KMS-11 (cell line): ENCODE data around the gene ATP9B.

Source experiments
- H2AFZ ChIP-seq: fragments of 200-600 bp; sonication (generic); 2 replicates; pipeline ENCODE4 v1.6.1; 2016; ENCODE audit warnings: antibody characterized with exemption, mixed run types, low read depth
- H3K27ac ChIP-seq: fragments of 200-600 bp; sonication (generic); 2 replicates; pipeline ENCODE4 v1.6.1; 2016; ENCODE audit warnings: mild to moderate bottlenecking, mixed run types
- H3K27me3 ChIP-seq: fragments of 200-600 bp; sonication (generic); 2 replicates; pipeline ENCODE4 v1.6.1; 2017; ENCODE audit warnings: mild to moderate bottlenecking, low read depth, mixed run types, moderate library complexity; ENCODE audit not compliant: insufficient read depth
- H3K36me3 ChIP-seq: fragments of 200-600 bp; sonication (generic); 2 replicates; pipeline ENCODE4 v1.6.1; 2017; ENCODE audit warnings: mild to moderate bottlenecking, mixed run types; ENCODE audit not compliant: insufficient read depth
- H3K4me1 ChIP-seq: fragments of 200-600 bp; sonication (generic); 2 replicates; pipeline ENCODE4 v1.6.1; 2016; ENCODE audit warnings: mild to moderate bottlenecking, low read depth, mixed run types; ENCODE audit not compliant: poor library complexity, severe bottlenecking
- H3K4me2 ChIP-seq: fragments of 200-600 bp; sonication (generic); 2 replicates; pipeline ENCODE4 v1.7.0; 2016; ENCODE audit warnings: mild to moderate bottlenecking, mixed run types
- H3K4me3 ChIP-seq: fragments of 200-600 bp; sonication (generic); IDR thresholded peaks from 2 replicates; pipeline ENCODE4 v1.6.1; 2017; ENCODE audit warnings: low read depth, low read length, mixed read lengths; ENCODE audit not compliant: insufficient read depth
- H3K79me2 ChIP-seq: fragments of 200-600 bp; sonication (generic); 2 replicates; pipeline ENCODE4 v1.6.1; 2016; ENCODE audit warnings: low read depth, mixed run types; ENCODE audit not compliant: insufficient read depth
- H3K9ac ChIP-seq: fragments of 200-600 bp; sonication (generic); 2 replicates; pipeline ENCODE4 v1.6.1; 2016; ENCODE audit warnings: mild to moderate bottlenecking, mixed run types
- H4K20me1 ChIP-seq: fragments of 200-600 bp; sonication (generic); 2 replicates; pipeline ENCODE4 v1.6.1; 2016; ENCODE audit warnings: mild to moderate bottlenecking, mixed run types; ENCODE audit not compliant: insufficient read depth
- TF ChIP-seq, protein P1 (sequence below): fragments of 200-600 bp; sonication (generic); conservative IDR thresholded peaks from 2 replicates; pipeline ENCODE4 v1.6.1; 2017; ENCODE audit warnings: low read depth, mild to moderate bottlenecking, antibody characterized with exemption, low read length, moderate library complexity, mixed read lengths

ATP9B gene

GRCh38 chr18:79395761-79396404 lies 326.7 kb downstream of the ATP9B start, which contains the start of gene NFATC1:
Gene NFATC1 (plus strand): TSS chr18:79395930. CDS start chr18:79396225, 295 bp downstream.
- TF ChIP-seq, protein P1, sequence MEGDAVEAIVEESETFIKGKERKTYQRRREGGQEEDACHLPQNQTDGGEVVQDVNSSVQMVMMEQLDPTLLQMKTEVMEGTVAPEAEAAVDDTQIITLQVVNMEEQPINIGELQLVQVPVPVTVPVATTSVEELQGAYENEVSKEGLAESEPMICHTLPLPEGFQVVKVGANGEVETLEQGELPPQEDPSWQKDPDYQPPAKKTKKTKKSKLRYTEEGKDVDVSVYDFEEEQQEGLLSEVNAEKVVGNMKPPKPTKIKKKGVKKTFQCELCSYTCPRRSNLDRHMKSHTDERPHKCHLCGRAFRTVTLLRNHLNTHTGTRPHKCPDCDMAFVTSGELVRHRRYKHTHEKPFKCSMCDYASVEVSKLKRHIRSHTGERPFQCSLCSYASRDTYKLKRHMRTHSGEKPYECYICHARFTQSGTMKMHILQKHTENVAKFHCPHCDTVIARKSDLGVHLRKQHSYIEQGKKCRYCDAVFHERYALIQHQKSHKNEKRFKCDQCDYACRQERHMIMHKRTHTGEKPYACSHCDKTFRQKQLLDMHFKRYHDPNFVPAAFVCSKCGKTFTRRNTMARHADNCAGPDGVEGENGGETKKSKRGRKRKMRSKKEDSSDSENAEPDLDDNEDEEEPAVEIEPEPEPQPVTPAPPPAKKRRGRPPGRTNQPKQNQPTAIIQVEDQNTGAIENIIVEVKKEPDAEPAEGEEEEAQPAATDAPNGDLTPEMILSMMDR, result no peak

DNA sequence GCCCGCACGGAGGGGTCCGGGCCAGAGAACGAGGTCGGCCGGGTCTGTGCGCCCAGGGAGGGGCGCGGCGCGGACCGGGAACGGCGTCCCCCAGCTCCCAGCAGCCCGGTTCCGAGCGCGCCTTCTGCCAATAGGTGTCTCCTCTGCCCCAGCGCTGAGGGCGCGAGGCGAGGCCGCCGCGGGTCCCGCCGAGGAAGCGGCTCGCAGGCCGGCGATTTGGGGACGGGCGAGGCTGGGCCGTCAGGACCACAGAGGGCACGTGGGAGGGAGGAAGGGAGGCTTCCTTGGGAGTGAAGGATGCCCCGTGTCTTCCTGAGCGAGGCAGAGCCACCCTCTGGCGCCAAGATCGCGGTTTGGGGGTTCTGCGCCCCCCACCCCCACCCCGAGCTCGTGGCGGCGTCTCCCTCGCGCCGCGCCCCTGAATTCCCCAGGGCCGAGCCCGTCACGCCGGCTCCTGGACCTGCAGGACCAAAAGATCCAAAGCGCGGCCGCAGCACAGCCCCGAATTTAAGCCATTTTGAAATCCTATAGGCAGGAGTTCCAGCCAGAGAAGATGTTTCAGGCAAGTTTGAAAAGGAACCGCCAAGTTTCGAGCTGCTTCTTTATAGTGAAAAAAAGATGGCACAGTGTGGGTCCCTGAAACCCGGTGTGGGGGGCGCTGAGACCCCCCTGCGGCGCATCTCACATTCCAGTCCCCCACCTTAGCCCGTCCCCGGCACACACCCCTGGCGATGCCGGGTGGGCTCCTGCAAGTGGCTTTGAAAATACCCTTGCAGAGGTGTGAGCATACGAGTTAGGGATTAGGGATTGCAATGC lies 327.4 kb downstream of the ATP9B start:
- no peak overlapping the region for H3K9ac ChIP-seq
- H3K27ac ChIP-seq, result no peak overlapping the region
- peaks cover 21% of the 10 kb centered on the region; the same call in 1 of the 2 replicates for H3K27me3 ChIP-seq

More at GRCh38 chr18:79395761-79396404, 326.7 kb downstream of the ATP9B start, which contains the start of gene NFATC1:
- H3K36me3 ChIP-seq, result no peaks in the 10 kb centered on the region
- peaks cover 24% of the 10 kb centered on the region for H3K4me1 ChIP-seq
- H3K79me2 ChIP-seq, result no peaks in the 10 kb centered on the region
- no peaks in the 10 kb centered on the region for H4K20me1 ChIP-seq
- peak within 1 kb of the TSS; percentile 96 for H3K4me2 ChIP-seq
- peaks cover 21% of the 10 kb centered on the region; the same call in 1 of the 2 replicates for H3K27me3 ChIP-seq
- H2AFZ ChIP-seq, result peak within 1 kb of the TSS; percentile 88
- no peak within 1 kb of the TSS for H3K27ac ChIP-seq
- H3K4me3 ChIP-seq, result no peak within 1 kb of the TSS
- peak within 1 kb of the TSS; percentile 74 for H3K9ac ChIP-seq

GRCh38 chr18:79397247-79397829 lies 328.1 kb downstream of the ATP9B start:
- no peaks in the 10 kb centered on the region for H3K36me3 ChIP-seq
- peaks cover 21% of the 10 kb centered on the region; the same call in 1 of the 2 replicates for H3K27me3 ChIP-seq
- TF ChIP-seq, protein P1, result no peak
- H3K27ac ChIP-seq, result no peak overlapping the region
- H3K4me1 ChIP-seq, result peaks cover 24% of the 10 kb centered on the region
- H3K79me2 ChIP-seq, result no peaks in the 10 kb centered on the region
- no peak overlapping the region for H3K9ac ChIP-seq
- no peak overlapping the region for H2AFZ ChIP-seq
- H3K4me2 ChIP-seq, result no peak overlapping the region
- H4K20me1 ChIP-seq, result no peaks in the 10 kb centered on the region
- no peak overlapping the region for H3K4me3 ChIP-seq

More for the DNA sequence above, 327.4 kb downstream of the ATP9B start:
- 0 out of 2 replicates have a peak overlapping the region, but pooled peaks have one; percentile 66 for H2AFZ ChIP-seq
- peaks cover 24% of the 10 kb centered on the region for H3K4me1 ChIP-seq
- H3K36me3 ChIP-seq, result no peaks in the 10 kb centered on the region
- no peaks in the 10 kb centered on the region for H4K20me1 ChIP-seq
- peak overlapping the region; percentile 60; the same call in 1 of the 2 replicates for H3K4me2 ChIP-seq
- TF ChIP-seq, protein P1, result no peak
- H3K79me2 ChIP-seq, result no peaks in the 10 kb centered on the region
- no peak overlapping the region for H3K4me3 ChIP-seq
